Suprapubic skin (tissue), 4 donors: ENCODE results near the gene ACO2. TPM values are rescaled to one million over a fixed set of nuclear protein-coding genes. Genes with fewer than 3 reads are reported as not detected.

Source experiments
- DNase-seq, 2 donors: peaks; one replicate each; pipeline ENCODE4 v3.0.0-alpha.2; 2019; ENCODE audit warnings: low spot score in 2 of 2
- H3K27ac ChIP-seq: fragments of 200-600 bp; sonication (generic); one replicate; pipeline ENCODE4 v1.5.1; 2019
- H3K27me3 ChIP-seq: fragments of 200-600 bp; sonication (generic); one replicate; pipeline ENCODE4 v1.5.1; 2019
- H3K36me3 ChIP-seq: fragments of 200-600 bp; sonication (generic); one replicate; pipeline ENCODE4 v1.5.1; 2019
- H3K4me1 ChIP-seq: fragments of 200-600 bp; sonication (generic); one replicate; pipeline ENCODE4 v1.5.1; 2019
- H3K4me3 ChIP-seq: fragments of 200-600 bp; sonication (generic); one replicate; pipeline ENCODE4 v1.5.1; 2019; ENCODE audit warnings: mild to moderate bottlenecking
- H3K9me3 ChIP-seq: fragments of 200-600 bp; sonication (generic); one replicate; pipeline ENCODE4 v1.5.1; 2019
- CTCF ChIP-seq, 2 donors: fragments of 200-600 bp in 1 of 2; fragments of 450-650 bp in 1 of 2; sonication (generic) in 1 of 2; IDR thresholded peaks; one replicate each; pipeline ENCODE4 v1.5.1; 2016 to 2019; ENCODE audit warnings: antibody characterized with exemption in 2 of 2, mild to moderate bottlenecking in 1 of 2, moderate library complexity in 1 of 2
- EP300 ChIP-seq: sonication (generic); formaldehyde crosslinking; IDR thresholded peaks from one replicate; pipeline ENCODE4 v1.6.1; 2017; ENCODE audit warnings: antibody characterized with exemption
- POLR2A ChIP-seq, 2 donors: fragments of 450-650 bp; IDR thresholded peaks; one replicate each; pipeline ENCODE4 v1.6.1; 2017; ENCODE audit warnings: antibody characterized with exemption in 2 of 2, mild to moderate bottlenecking in 2 of 2, moderate library complexity in 2 of 2
- POLR2AphosphoS5 ChIP-seq, 3 donors: sonication (generic); formaldehyde crosslinking; IDR thresholded peaks; one replicate each; pipeline ENCODE4 v1.6.1; 2017; ENCODE audit warnings: antibody characterized with exemption in 3 of 3
- WGBS: methylation state at CpG from one replicate; pipeline ENCODE4 v1.1.5; 2018; 5-methylcytosine and 5-hydroxymethylcytosine counted together
- total RNA-seq, 4 donors: library from RNA; depleted of rRNA; stranded (reverse); fragments of >200 nt; gene quantifications; one replicate each; pipeline ENCODE4 v1.1.0, GENCODE V29; 2016

The ACO2 gene
- total RNA-seq, 4 donors from 2014 or later, result 67.4 to 81.9 (median 75.9) TPM

GRCh38 chr22:41531715-41532477, 63.0 kb downstream of the ACO2 start:
- Histone ChIP-seq H3K36me3 (peaks cover 70% of the 10 kb centered on the region), H3K9me3 (no peaks in the 10 kb centered on the region), H3K4me1 (peaks cover 10% of the 10 kb centered on the region), H3K27me3 (no peaks in the 10 kb centered on the region), H3K27ac (no peak overlapping the region), H3K4me3 (no peak overlapping the region)
- 80% methylated on average over 5 of the region's 17 CpGs for WGBS
- no peak for DNase-seq
- no peak for TF ChIP-seq EP300
- no peak for TF ChIP-seq POLR2AphosphoS5 (IDR thresholded peaks at IDR 0.05)
- TF ChIP-seq POLR2A (IDR thresholded peaks at IDR 0.05), result no peak
- no peak for TF ChIP-seq CTCF (IDR thresholded peaks at IDR 0.05)

- Histone ChIP-seq H3K4me3 (no peak overlapping the region), H3K36me3 (peaks cover 57% of the 10 kb centered on the region), H3K4me1 (peaks cover 9% of the 10 kb centered on the region), H3K9me3 (no peaks in the 10 kb centered on the region), H3K27ac (no peak overlapping the region), H3K27me3 (no peaks in the 10 kb centered on the region)
- 49% methylated on average over 7 of the region's 19 CpGs for WGBS
- peak; percentile 51 to 70 for TF ChIP-seq CTCF (IDR thresholded peaks at IDR 0.05)
- no peak for TF ChIP-seq EP300
- TF ChIP-seq POLR2A (IDR thresholded peaks at IDR 0.05), result no peak
- no peak for DNase-seq
These were observed 64.2 kb downstream of the ACO2 start for GRCh38 chr22:41532908-41533825.

- peaks cover 57% of the 10 kb centered on the region for H3K36me3 ChIP-seq
- no peaks in the 10 kb centered on the region for H3K9me3 ChIP-seq
- H3K4me1 ChIP-seq, result peaks cover 9% of the 10 kb centered on the region
- TF ChIP-seq POLR2A (IDR thresholded peaks at IDR 0.05) (no peak), POLR2AphosphoS5 (IDR thresholded peaks at IDR 0.05) (no peak), EP300 (no peak), CTCF (IDR thresholded peaks at IDR 0.05) (no peak)
- H3K27me3 ChIP-seq, result no peaks in the 10 kb centered on the region
- WGBS, result 94% methylated on average over 8 of the region's 8 CpGs
- no peak overlapping the region for H3K4me3 ChIP-seq
- H3K27ac ChIP-seq, result no peak overlapping the region
- no peak for DNase-seq
These were observed 65.3 kb downstream of the ACO2 start for GRCh38 chr22:41534219-41534618.

GRCh38 chr22:41535244-41535643, 66.3 kb downstream of the ACO2 start:
- Histone ChIP-seq H3K27ac (no peak overlapping the region), H3K36me3 (peaks cover 57% of the 10 kb centered on the region), H3K4me1 (peaks cover 9% of the 10 kb centered on the region), H3K27me3 (no peaks in the 10 kb centered on the region), H3K9me3 (no peaks in the 10 kb centered on the region), H3K4me3 (no peak overlapping the region)
- TF ChIP-seq POLR2A (IDR thresholded peaks at IDR 0.05), result no peak
- no peak for TF ChIP-seq EP300
- no peak for TF ChIP-seq CTCF (IDR thresholded peaks at IDR 0.05)
- no peak for TF ChIP-seq POLR2AphosphoS5 (IDR thresholded peaks at IDR 0.05)
- DNase-seq, result no peak
- WGBS, result 82% methylated on average over 5 of the region's 5 CpGs

- Histone ChIP-seq H3K27ac (no peak overlapping the region), H3K4me3 (no peak overlapping the region), H3K27me3 (no peaks in the 10 kb centered on the region), H3K4me1 (peaks cover 9% of the 10 kb centered on the region), H3K9me3 (no peaks in the 10 kb centered on the region), H3K36me3 (peaks cover 38% of the 10 kb centered on the region)
- WGBS, result 88% methylated on average over 3 of the region's 3 CpGs
- DNase-seq, result no peak
- TF ChIP-seq POLR2A (IDR thresholded peaks at IDR 0.05) (no peak), EP300 (no peak), CTCF (IDR thresholded peaks at IDR 0.05) (no peak), POLR2AphosphoS5 (IDR thresholded peaks at IDR 0.05) (no peak)
These were observed 68.3 kb downstream of the ACO2 start for GRCh38 chr22:41537203-41537602.
